HEK293 (cell line): ENCODE results near the gene CAPZB.

Experiments used
- CTCF ChIA-PET: fragments of 350-600 bp; formaldehyde crosslinking; extraction: SDS; loops from one replicate; lab custom pipeline; 2021; ENCODE audit warnings: antibody characterized with exemption; lab: Yijun Ruan, JAX
- POLR2A ChIA-PET: fragments of 300-600 bp; formaldehyde crosslinking; extraction: SDS; loops from one replicate; lab custom pipeline; 2020; ENCODE audit warnings: antibody characterized with exemption, inconsistent platforms; lab: Yijun Ruan, JAX
- H3K27ac ChIP-seq: fragments of 200-500 bp; sonication (Bioruptor generic); 2 replicates; pipeline ENCODE4 v1.5.1; 2014; ENCODE audit warnings: low read depth, low read length, control low read depth, inconsistent platforms; ENCODE audit errors: extremely low read depth
- H3K36me3 ChIP-seq, 2 experiments: fragments of 200-500 bp in 1 of 2; sonication (Bioruptor generic) in 1 of 2; 1 replicate in 1 of 2; 2 replicates in 1 of 2; pipeline ENCODE4 v1.5.1; 2014 to 2017; ENCODE audit warnings: inconsistent platforms in 2 of 2, low read length in 2 of 2; ENCODE audit not compliant: control insufficient read depth in 2 of 2, insufficient read depth in 1 of 2
- H3K4me1 ChIP-seq: fragments of 200-500 bp; sonication (Bioruptor generic); 2 replicates; pipeline ENCODE4 v1.5.1; 2014; ENCODE audit warnings: mild to moderate bottlenecking, low read length, inconsistent platforms; ENCODE audit not compliant: control insufficient read depth, insufficient read depth
- H3K4me3 ChIP-seq: 2 replicates; pipeline ENCODE4 v1.5.1; 2011; ENCODE audit warnings: low read depth, mild to moderate bottlenecking, control low read depth, low read length, moderate library complexity
- H3K9me3 ChIP-seq: fragments of 200-500 bp; sonication (Bioruptor generic); 2 replicates; pipeline ENCODE4 v1.5.1; 2014; ENCODE audit warnings: low read depth, low read length, inconsistent platforms; ENCODE audit not compliant: control insufficient read depth, insufficient read depth
- EGR2 ChIP-seq: fragments of 450-650 bp; formaldehyde crosslinking; IDR thresholded peaks from 2 replicates; pipeline ENCODE4 v1.5.1; 2016; ENCODE audit warnings: low read depth, missing biosample characterization, missing genetic modification characterization
- GLIS1 ChIP-seq: fragments of 450-650 bp; formaldehyde crosslinking; IDR thresholded peaks from 2 replicates; pipeline ENCODE4 v1.5.1; 2016; ENCODE audit warnings: missing biosample characterization, missing genetic modification characterization
- PRDM6 ChIP-seq: fragments of 450-650 bp; formaldehyde crosslinking; IDR thresholded peaks from 2 replicates; pipeline ENCODE4 v1.5.1; 2017; ENCODE audit warnings: missing biosample characterization, missing genetic modification characterization
- SCRT1 ChIP-seq: fragments of 450-650 bp; formaldehyde crosslinking; IDR thresholded peaks from 2 replicates; pipeline ENCODE4 v1.5.1; 2016; ENCODE audit warnings: missing biosample characterization, missing genetic modification characterization, borderline replicate concordance
- SETDB1 ChIP-seq: IDR thresholded peaks from one replicate; pipeline ENCODE4 v1.6.1; 2017; ENCODE audit warnings: mild to moderate bottlenecking, low read length, moderate library complexity, mixed read lengths; ENCODE audit not compliant: insufficient read length
- SP2 ChIP-seq: fragments of 450-650 bp; formaldehyde crosslinking; IDR thresholded peaks from 2 replicates; pipeline ENCODE4 v1.5.1; 2016; ENCODE audit warnings: missing biosample characterization, missing genetic modification characterization
- ZFP69B ChIP-seq: fragments of 450-650 bp; formaldehyde crosslinking; IDR thresholded peaks from 2 replicates; pipeline ENCODE4 v1.5.1; 2016; ENCODE audit warnings: missing biosample characterization, missing genetic modification characterization
- ZNF112 ChIP-seq: fragments of 450-650 bp; formaldehyde crosslinking; IDR thresholded peaks from 2 replicates; pipeline ENCODE4 v1.5.0; 2017; ENCODE audit warnings: missing biosample characterization, missing genetic modification characterization
- ZNF311 ChIP-seq: fragments of 450-650 bp; formaldehyde crosslinking; IDR thresholded peaks from 2 replicates; pipeline ENCODE4 v1.5.1; 2017; ENCODE audit warnings: missing biosample characterization, missing genetic modification characterization, borderline replicate concordance
- ZNF37A ChIP-seq: fragments of 450-650 bp; IDR thresholded peaks from 2 replicates; pipeline ENCODE4 v1.5.1; 2018; ENCODE audit warnings: missing biosample characterization, missing genetic modification characterization
- ZNF529 ChIP-seq: fragments of 450-650 bp; formaldehyde crosslinking; IDR thresholded peaks from 2 replicates; pipeline ENCODE4 v1.5.1; 2017; ENCODE audit warnings: missing genetic modification characterization, missing biosample characterization; ENCODE audit not compliant: insufficient replicate concordance
- ZNF585B ChIP-seq: fragments of 450-650 bp; formaldehyde crosslinking; IDR thresholded peaks from 2 replicates; pipeline ENCODE4 v1.5.1; 2016; ENCODE audit warnings: missing biosample characterization, missing genetic modification characterization
- ZNF664 ChIP-seq: fragments of 450-650 bp; formaldehyde crosslinking; IDR thresholded peaks from 2 replicates; pipeline ENCODE4 v1.5.1; 2016; ENCODE audit warnings: missing biosample characterization, missing genetic modification characterization
- ZNF768 ChIP-seq: fragments of 450-650 bp; formaldehyde crosslinking; IDR thresholded peaks from 2 replicates; pipeline ENCODE4 v1.5.1; 2018; ENCODE audit warnings: missing biosample characterization, mild to moderate bottlenecking, missing genetic modification characterization
- ZNF791 ChIP-seq: fragments of 450-650 bp; formaldehyde crosslinking; IDR thresholded peaks from 2 replicates; pipeline ENCODE4 v1.5.1; 2016; ENCODE audit warnings: missing biosample characterization, missing genetic modification characterization
- TF ChIP-seq, protein P1 (sequence below): fragments of 450-650 bp; formaldehyde crosslinking; IDR thresholded peaks from 2 replicates; pipeline ENCODE4 v1.5.1; 2016; ENCODE audit warnings: missing biosample characterization, missing genetic modification characterization, low read depth
- TF ChIP-seq, protein P2 (sequence below): fragments of 450-650 bp; formaldehyde crosslinking; IDR thresholded peaks from 2 replicates; pipeline ENCODE4 v1.5.1; 2016; ENCODE audit warnings: missing biosample characterization, missing genetic modification characterization

Gene CAPZB

GRCh38 chr1:19437891-19438294 lies 47.4 kb downstream of the CAPZB start (continued):
- TF ChIP-seq SP2, result no peak
- TF ChIP-seq ZNF585B (tag by site-specific recombination), result no peak
- TF ChIP-seq ZNF768 (tag by site-specific recombination), result no peak
- no peak for TF ChIP-seq SETDB1
- TF ChIP-seq, protein P1, sequence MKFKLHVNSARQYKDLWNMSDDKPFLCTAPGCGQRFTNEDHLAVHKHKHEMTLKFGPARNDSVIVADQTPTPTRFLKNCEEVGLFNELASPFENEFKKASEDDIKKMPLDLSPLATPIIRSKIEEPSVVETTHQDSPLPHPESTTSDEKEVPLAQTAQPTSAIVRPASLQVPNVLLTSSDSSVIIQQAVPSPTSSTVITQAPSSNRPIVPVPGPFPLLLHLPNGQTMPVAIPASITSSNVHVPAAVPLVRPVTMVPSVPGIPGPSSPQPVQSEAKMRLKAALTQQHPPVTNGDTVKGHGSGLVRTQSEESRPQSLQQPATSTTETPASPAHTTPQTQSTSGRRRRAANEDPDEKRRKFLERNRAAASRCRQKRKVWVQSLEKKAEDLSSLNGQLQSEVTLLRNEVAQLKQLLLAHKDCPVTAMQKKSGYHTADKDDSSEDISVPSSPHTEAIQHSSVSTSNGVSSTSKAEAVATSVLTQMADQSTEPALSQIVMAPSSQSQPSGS (tag by site-specific recombination), result no peak
- peak; percentile 83 for TF ChIP-seq EGR2 (tag by site-specific recombination)
- no peak for TF ChIP-seq ZNF112 (tag by site-specific recombination)
- TF ChIP-seq, protein P2, sequence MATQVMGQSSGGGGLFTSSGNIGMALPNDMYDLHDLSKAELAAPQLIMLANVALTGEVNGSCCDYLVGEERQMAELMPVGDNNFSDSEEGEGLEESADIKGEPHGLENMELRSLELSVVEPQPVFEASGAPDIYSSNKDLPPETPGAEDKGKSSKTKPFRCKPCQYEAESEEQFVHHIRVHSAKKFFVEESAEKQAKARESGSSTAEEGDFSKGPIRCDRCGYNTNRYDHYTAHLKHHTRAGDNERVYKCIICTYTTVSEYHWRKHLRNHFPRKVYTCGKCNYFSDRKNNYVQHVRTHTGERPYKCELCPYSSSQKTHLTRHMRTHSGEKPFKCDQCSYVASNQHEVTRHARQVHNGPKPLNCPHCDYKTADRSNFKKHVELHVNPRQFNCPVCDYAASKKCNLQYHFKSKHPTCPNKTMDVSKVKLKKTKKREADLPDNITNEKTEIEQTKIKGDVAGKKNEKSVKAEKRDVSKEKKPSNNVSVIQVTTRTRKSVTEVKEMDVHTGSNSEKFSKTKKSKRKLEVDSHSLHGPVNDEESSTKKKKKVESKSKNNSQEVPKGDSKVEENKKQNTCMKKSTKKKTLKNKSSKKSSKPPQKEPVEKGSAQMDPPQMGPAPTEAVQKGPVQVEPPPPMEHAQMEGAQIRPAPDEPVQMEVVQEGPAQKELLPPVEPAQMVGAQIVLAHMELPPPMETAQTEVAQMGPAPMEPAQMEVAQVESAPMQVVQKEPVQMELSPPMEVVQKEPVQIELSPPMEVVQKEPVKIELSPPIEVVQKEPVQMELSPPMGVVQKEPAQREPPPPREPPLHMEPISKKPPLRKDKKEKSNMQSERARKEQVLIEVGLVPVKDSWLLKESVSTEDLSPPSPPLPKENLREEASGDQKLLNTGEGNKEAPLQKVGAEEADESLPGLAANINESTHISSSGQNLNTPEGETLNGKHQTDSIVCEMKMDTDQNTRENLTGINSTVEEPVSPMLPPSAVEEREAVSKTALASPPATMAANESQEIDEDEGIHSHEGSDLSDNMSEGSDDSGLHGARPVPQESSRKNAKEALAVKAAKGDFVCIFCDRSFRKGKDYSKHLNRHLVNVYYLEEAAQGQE, result no peak
- no peak for TF ChIP-seq ZNF529 (tag by site-specific recombination)
- TF ChIP-seq GLIS1 (tag by site-specific recombination), result peak; percentile 60
- no peak for TF ChIP-seq ZNF791 (tag by site-specific recombination)
- TF ChIP-seq ZFP69B (tag by site-specific recombination), result no peak

DNA sequence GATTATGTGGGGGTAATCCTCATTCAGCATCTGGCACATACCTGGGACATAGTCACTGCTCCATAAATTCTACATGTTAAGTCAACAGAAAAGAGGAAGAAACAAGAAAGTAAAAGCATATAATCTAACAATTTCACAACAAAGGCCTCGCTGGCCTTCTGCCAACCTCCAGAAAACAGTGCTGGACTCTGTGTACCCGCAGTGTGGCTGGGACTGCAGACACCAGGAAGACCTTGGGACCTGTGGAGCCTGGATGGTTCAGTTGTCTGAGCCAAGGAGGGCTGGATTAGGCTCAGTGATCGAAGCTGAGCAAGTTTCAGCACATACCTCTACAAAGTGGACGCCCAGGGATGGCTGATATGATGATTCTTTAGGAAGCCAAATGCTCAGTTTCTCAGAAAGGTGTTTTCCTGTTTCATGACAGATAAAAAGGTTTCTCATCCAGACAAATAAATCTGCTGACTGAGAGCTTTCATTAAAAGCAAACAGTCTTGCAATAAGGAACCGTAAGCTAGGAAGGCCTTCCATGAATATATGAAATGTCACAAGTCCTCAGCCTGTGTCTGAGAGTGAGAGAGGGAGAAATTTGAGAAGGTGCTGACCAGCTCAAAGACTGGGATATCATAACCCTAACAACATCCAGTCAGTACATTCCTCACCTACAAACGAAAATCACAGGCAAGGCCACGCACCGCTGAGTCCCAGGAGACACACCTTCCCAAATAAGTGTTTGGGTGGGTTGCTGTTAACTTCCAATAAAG lies 48.4 kb downstream of the CAPZB start:
- Histone ChIP-seq H3K36me3 (peaks cover 0 to 8% of the 10 kb centered on the region in 2 experiments; a peak in 2 of 3 replicates), H3K27ac (no peak overlapping the region), H3K4me1 (peaks cover 14% of the 10 kb centered on the region), H3K4me3 (no peak overlapping the region), H3K9me3 (no peaks in the 10 kb centered on the region)
- POLR2A ChIA-PET, result interaction anchor here (0.5 to 1.3 kb wide), 2 partner anchors 48 to 191 kb away, joined by 3 read pairs; partner anchors contain the start of gene CAPZB
- TF ChIP-seq SCRT1 (tag by site-specific recombination), result 0 out of 2 replicates have a peak, but pooled peaks have one; percentile 27
- TF ChIP-seq ZNF112 (tag by site-specific recombination), result no peak
- TF ChIP-seq PRDM6 (tag by site-specific recombination), result 0 out of 2 replicates have a peak, but pooled peaks have one; percentile 52
- TF ChIP-seq ZNF529 (tag by site-specific recombination), result no peak
- TF ChIP-seq ZNF664, result 0 out of 2 replicates have a peak, but pooled peaks have one; percentile 18
- TF ChIP-seq ZNF311 (tag by site-specific recombination), result no peak
- no peak for TF ChIP-seq ZNF37A (tag by site-specific recombination)
- CTCF ChIA-PET, result interaction anchor here (0.6 to 2.2 kb wide), 4 partner anchors 58 to 182 kb away, joined by 3 to 8 read pairs (median 4); no protein-coding TSS in a partner anchor
